ENCODE results near the gene PLXNC1.
A peak's percentile ranks its signal among the peaks of the same experiment; 100 is the strongest.

Gene PLXNC1

GRCh38 chr12:94121886-94122285, 26.5 kb upstream of the PLXNC1 start:
- H3K27me3 Mint-ChIP-seq = no peaks in the 10 kb centered on the region
- H3K4me1 Mint-ChIP-seq (ENCODE audit: low read depth) = peaks cover 48% of the 10 kb centered on the region
- H3K4me3 Mint-ChIP-seq = no peak overlapping the region

GRCh38 chr12:94122591-94122990, 25.8 kb upstream of the PLXNC1 start:
- H3K4me3 Mint-ChIP-seq = no peak overlapping the region
- H3K9me3 Mint-ChIP-seq (ENCODE audit: low read depth) = no peaks in the 10 kb centered on the region
- H3K36me3 Mint-ChIP-seq = no peaks in the 10 kb centered on the region
- H3K27ac Mint-ChIP-seq = no peak overlapping the region
- peaks cover 55% of the 10 kb centered on the region for H3K4me1 Mint-ChIP-seq (ENCODE audit: low read depth)
- H3K27me3 Mint-ChIP-seq = no peaks in the 10 kb centered on the region

More at GRCh38 chr12:94121886-94122285, 26.5 kb upstream of the PLXNC1 start:
- H3K36me3 Mint-ChIP-seq = no peaks in the 10 kb centered on the region
- H3K9me3 Mint-ChIP-seq (ENCODE audit: low read depth) = no peaks in the 10 kb centered on the region
- no peak overlapping the region for H3K27ac Mint-ChIP-seq

GRCh38 chr12:94123127-94123526, 25.2 kb upstream of the PLXNC1 start:
- Mint-ChIP-seq H3K36me3 (no peaks in the 10 kb centered on the region), H3K4me1 (ENCODE audit: low read depth) (peaks cover 58% of the 10 kb centered on the region), H3K9me3 (ENCODE audit: low read depth) (no peaks in the 10 kb centered on the region), H3K27me3 (no peaks in the 10 kb centered on the region), H3K4me3 (no peak overlapping the region), H3K27ac (no peak overlapping the region)

DNA sequence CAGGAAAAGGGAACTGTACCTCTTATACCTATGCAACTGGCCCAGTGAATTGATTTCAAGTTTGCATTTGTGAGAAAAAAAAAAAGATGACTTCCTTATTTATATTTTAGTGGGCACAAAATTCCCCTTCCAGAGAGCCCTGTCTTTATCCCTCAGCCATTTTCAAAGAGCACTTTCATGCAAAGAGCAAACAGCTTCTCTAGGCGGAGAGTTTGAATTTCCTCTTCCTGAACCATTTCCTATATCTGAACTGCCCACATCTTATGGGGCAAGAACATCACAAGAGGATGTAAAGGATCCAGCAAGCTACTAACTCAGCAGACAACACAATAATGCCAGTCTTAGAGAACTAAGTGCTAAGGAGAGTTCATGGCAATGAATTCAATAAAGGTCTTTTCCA, 22.3 kb upstream of the PLXNC1 start:
- Mint-ChIP-seq H3K4me1 (ENCODE audit: low read depth) (peaks cover 58% of the 10 kb centered on the region), H3K27ac (peak overlapping the region; percentile 77), H3K9me3 (ENCODE audit: low read depth) (no peaks in the 10 kb centered on the region), H3K27me3 (no peaks in the 10 kb centered on the region), H3K4me3 (peak overlapping the region; percentile 30), H3K36me3 (no peaks in the 10 kb centered on the region)

DNA sequence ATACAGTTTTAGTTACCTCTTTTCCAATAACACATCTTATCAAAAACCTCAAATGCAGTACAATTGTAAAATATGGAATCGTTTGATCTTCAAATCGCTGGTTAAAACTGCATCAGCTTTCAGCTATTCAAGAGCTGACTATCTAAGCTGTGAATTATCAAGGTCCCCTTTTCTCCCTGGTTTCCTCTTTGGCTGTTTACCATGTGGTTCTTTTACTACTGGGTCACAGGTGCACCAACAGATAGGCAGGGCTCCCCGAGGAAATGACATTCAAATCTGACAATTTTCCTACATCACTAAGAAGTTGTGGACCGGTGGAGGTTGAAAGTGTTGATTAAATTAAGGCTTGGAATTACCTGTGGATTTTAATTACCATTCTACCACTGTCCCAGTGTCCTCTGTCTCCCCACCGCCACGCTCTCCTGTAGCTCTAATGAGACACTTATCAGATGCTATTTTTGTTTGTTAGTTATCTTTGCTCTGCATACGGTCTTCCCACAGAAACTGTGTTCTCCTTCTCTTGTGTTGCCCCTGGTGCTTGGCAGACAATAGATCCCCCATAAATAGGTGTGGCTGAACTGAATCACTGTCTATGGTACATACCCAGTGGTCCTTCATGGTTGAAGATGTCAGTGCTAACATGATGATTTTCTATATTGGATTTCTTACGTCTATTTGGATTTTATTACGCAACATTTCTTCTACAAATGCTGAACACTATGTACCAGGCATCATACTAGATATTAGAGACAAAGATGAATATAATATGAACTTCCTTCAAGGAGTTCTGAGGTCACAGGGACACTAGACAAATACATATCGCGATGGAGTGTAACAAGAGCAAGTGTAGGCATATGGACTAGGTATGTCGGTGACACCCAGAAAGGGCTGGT, 20.9 kb upstream of the PLXNC1 start:
- Mint-ChIP-seq H3K4me3 (no peak overlapping the region), H3K9me3 (ENCODE audit: low read depth) (no peaks in the 10 kb centered on the region), H3K27ac (no peak overlapping the region), H3K36me3 (no peaks in the 10 kb centered on the region), H3K4me1 (ENCODE audit: low read depth) (peaks cover 52% of the 10 kb centered on the region), H3K27me3 (no peaks in the 10 kb centered on the region)

DNA sequence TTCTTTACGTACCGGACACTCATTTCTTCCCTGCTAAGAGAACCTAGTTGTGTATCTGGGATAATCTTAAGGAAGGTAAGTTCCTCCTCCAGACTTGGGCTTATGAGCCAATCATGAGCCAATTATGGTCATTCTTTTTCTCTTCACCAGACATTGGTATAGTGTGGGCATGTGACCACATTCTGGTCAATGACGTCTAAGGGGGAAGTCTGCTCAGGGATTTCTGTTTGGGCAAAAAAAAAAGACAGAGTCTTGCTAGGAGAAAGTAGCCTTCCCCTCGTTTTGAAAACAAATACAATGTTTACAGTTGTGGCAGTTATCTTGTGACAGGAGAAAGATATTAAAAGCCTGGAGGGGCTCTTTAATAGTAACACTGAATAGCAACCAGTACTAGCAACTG, 20.1 kb upstream of the PLXNC1 start:
- Mint-ChIP-seq H3K4me3 (no peak overlapping the region), H3K27ac (no peak overlapping the region), H3K9me3 (ENCODE audit: low read depth) (no peaks in the 10 kb centered on the region), H3K36me3 (no peaks in the 10 kb centered on the region), H3K4me1 (ENCODE audit: low read depth) (peaks cover 45% of the 10 kb centered on the region), H3K27me3 (no peaks in the 10 kb centered on the region)

- peaks cover 4% of the 10 kb centered on the region for H3K4me1 Mint-ChIP-seq (ENCODE audit: low read depth)
- H3K27ac Mint-ChIP-seq = no peak overlapping the region
- H3K9me3 Mint-ChIP-seq (ENCODE audit: low read depth) = no peaks in the 10 kb centered on the region
- no peaks in the 10 kb centered on the region for H3K36me3 Mint-ChIP-seq
- H3K4me3 Mint-ChIP-seq = no peak overlapping the region
- H3K27me3 Mint-ChIP-seq = no peaks in the 10 kb centered on the region
Observed at GRCh38 chr12:94133964-94134795, 14.2 kb upstream of the PLXNC1 start.

GRCh38 chr12:94135896-94136295, 12.5 kb upstream of the PLXNC1 start:
- Mint-ChIP-seq H3K9me3 (ENCODE audit: low read depth) (no peaks in the 10 kb centered on the region), H3K4me3 (no peak overlapping the region), H3K27ac (no peak overlapping the region), H3K36me3 (no peaks in the 10 kb centered on the region), H3K4me1 (ENCODE audit: low read depth) (peaks cover 4% of the 10 kb centered on the region), H3K27me3 (no peaks in the 10 kb centered on the region)

DNA sequence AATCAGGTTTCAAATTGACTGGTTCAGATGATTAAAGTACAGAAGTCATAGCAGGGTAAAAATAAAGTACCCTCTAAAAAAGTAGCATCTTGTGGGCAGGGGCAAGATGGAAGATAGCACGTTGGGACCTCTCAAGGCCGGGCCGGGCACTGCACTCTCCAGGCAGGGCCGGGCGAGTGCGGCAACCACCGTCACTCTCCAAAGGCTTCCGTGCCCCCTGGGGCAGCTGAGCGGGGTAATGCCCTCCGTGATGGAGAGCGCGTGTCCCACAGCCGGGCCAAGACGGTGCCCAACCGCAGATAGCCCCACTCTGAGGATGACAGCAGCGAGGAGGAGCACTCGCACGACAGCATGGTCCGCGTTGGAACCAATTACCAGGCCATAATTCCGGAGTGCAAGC, 8.6 kb upstream of the PLXNC1 start:
- no peak overlapping the region for H3K4me3 Mint-ChIP-seq
- H3K27me3 Mint-ChIP-seq = peaks cover 1% of the 10 kb centered on the region
- no peak overlapping the region for H3K27ac Mint-ChIP-seq
- no peaks in the 10 kb centered on the region for H3K36me3 Mint-ChIP-seq
- H3K9me3 Mint-ChIP-seq (ENCODE audit: low read depth) = no peaks in the 10 kb centered on the region
- no peaks in the 10 kb centered on the region for H3K4me1 Mint-ChIP-seq (ENCODE audit: low read depth)

DNA sequence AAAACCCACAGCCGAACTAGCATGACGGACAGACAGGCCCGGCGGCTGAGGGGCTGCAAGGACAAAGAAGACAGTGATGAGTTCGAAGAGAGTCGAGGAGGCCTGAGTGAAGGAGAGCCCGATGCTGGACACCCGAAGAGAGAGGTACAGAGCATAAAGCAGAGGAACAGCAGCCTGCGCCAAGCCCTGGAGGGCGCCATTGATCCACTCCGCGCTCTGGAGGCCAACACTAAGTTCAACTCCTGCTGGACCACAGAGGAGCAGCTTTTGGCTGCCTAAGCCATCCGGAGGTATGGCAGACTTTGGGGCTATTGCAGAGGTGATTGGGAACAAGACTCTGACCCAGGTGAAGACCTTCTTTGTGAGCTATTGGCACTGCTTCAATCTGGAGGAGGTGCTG, 7.8 kb upstream of the PLXNC1 start:
- no peak overlapping the region for H3K4me3 Mint-ChIP-seq
- H3K4me1 Mint-ChIP-seq (ENCODE audit: low read depth) = no peaks in the 10 kb centered on the region
- no peak overlapping the region for H3K27ac Mint-ChIP-seq
- H3K27me3 Mint-ChIP-seq = peaks cover 1% of the 10 kb centered on the region
- no peaks in the 10 kb centered on the region for H3K36me3 Mint-ChIP-seq
- no peaks in the 10 kb centered on the region for H3K9me3 Mint-ChIP-seq (ENCODE audit: low read depth)

- Mint-ChIP-seq H3K27ac (no peak overlapping the region), H3K4me1 (ENCODE audit: low read depth) (no peaks in the 10 kb centered on the region), H3K4me3 (no peak overlapping the region), H3K9me3 (ENCODE audit: low read depth) (no peaks in the 10 kb centered on the region), H3K27me3 (peaks cover 1% of the 10 kb centered on the region), H3K36me3 (no peaks in the 10 kb centered on the region)
Observed at GRCh38 chr12:94141004-94141764, 7.2 kb upstream of the PLXNC1 start.

DNA sequence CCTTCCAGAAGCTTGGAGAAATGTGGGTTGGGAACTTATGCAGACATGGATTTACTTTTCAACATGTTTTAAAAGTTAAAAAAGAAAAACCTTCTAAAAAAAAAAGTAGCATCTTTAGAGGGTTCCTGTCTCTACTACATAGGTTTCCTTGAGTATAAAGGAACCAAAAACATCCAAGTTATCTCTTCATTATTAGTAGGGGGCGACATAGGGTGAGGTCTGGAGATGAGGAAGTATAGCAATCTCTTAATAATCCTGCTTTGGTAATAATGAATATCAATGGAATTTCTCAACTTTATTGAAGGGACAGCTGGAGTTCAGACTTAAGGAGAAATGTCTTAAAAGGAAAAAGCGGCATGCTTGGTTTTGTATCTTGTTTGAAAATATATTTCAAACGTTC, 6.5 kb upstream of the PLXNC1 start:
- Mint-ChIP-seq H3K4me1 (ENCODE audit: low read depth) (peaks cover 2% of the 10 kb centered on the region), H3K27ac (no peak overlapping the region), H3K36me3 (no peaks in the 10 kb centered on the region), H3K27me3 (peaks cover 1% of the 10 kb centered on the region), H3K9me3 (ENCODE audit: low read depth) (no peaks in the 10 kb centered on the region), H3K4me3 (no peak overlapping the region)

DNA sequence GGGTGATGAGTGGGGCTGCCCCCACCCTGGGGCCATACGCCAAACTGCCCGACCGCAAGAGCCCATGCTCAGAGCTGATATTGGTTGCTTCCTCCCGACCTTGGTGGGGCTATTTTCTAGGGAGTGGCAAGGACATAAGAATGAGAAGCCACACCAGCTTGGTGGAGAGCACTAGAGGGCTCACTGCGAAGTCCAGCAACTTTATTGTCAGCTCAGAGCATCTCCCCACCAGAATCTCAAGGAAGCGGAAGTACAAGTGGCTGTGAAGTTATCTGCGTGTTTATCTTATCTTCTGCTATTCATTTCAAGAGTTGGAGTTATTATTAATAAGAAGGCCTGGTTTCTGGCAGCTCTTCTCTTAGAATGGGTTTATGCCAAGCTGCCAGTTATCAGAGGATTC, 4.9 kb upstream of the PLXNC1 start:
- Mint-ChIP-seq H3K27ac (no peak overlapping the region), H3K27me3 (peaks cover 1% of the 10 kb centered on the region), H3K4me1 (ENCODE audit: low read depth) (peaks cover 7% of the 10 kb centered on the region), H3K4me3 (no peak overlapping the region), H3K9me3 (ENCODE audit: low read depth) (no peaks in the 10 kb centered on the region), H3K36me3 (no peaks in the 10 kb centered on the region)

DNA sequence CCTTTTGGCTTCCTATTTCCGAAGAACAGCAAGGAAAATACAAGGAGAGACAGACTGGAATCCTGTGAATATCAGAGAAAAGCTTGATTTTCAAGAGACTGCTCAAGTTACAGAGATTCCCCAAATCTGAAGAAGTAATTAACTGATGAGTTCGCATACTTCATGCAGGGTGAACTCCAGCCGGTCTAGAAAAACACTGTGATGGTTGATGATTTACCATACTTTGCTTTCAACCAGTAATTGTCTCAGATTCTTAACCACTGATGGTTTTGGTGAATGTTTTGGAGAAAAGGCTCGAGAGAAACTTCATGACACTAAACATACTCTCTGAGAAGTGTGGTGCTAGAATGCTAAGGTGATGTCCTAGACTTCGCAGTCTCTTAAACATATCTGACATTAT, 4.4 kb upstream of the PLXNC1 start:
- Mint-ChIP-seq H3K36me3 (no peaks in the 10 kb centered on the region), H3K27me3 (peaks cover 1% of the 10 kb centered on the region), H3K4me3 (no peak overlapping the region), H3K4me1 (ENCODE audit: low read depth) (peaks cover 7% of the 10 kb centered on the region), H3K9me3 (ENCODE audit: low read depth) (no peaks in the 10 kb centered on the region), H3K27ac (no peak overlapping the region)

DNA sequence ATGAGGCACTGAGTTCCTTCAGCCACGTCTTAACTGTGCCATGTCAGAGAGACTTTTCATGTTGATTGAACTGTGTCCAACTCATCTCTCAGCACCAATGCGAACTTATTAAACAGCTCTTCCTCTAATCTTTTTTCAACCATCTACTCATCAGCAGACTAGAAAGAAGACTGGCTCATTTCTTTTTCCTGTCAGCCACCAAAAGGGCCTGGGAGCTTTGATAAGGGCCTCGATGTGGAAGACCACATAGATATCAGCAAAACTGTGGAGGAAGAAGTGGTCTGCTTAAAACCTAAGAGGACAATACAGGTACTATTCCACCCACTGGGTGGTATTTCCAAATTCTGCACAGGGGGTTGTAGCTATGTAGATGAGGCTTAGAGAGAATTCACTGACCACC, 3.6 kb upstream of the PLXNC1 start:
- H3K4me3 Mint-ChIP-seq = no peak overlapping the region

More for the DNA sequence above, 3.6 kb upstream of the PLXNC1 start:
- no peaks in the 10 kb centered on the region for H3K9me3 Mint-ChIP-seq (ENCODE audit: low read depth)
- H3K27ac Mint-ChIP-seq = no peak overlapping the region
- H3K27me3 Mint-ChIP-seq = peaks cover 1% of the 10 kb centered on the region
- no peaks in the 10 kb centered on the region for H3K36me3 Mint-ChIP-seq
- peaks cover 7% of the 10 kb centered on the region for H3K4me1 Mint-ChIP-seq (ENCODE audit: low read depth)

Measured in activated naive CD8-positive, alpha-beta T cell (primary cell).